Inflammatory macrophage (primary cell): Measurements from ENCODE around the gene ARHGAP45.
"Not testable (repeated sequence)": the region's sequence is repeated elsewhere in the genome, so short reads cannot be mapped to it uniquely, and the experiment has no call there.

Experiments used
- DNase-seq, 2 donors: peaks; one replicate each; pipeline ENCODE4 v3.0.0-alpha.2; 2020 to 2022
- total RNA-seq, 18 experiments: gene quantifications; one replicate each; lab custom pipeline; 2026; ENCODE audit warnings: mixed read lengths in 6 of 18, inconsistent platforms in 2 of 18; lab: John Stamatoyannopoulos, UW

ARHGAP45 gene
- 18.4 to 221 (median 121) reads per million in 18 experiments for total RNA-seq

- peak; percentile 61 to 78 for DNase-seq
Observed at GRCh38 chr19:1066748-1067340, at the start of gene ARHGAP45. Gene ARHGAP45, plus strand, starts transcription at chr19:1067167. Its CDS starts 239 bp downstream, at chr19:1067406.

DNA sequence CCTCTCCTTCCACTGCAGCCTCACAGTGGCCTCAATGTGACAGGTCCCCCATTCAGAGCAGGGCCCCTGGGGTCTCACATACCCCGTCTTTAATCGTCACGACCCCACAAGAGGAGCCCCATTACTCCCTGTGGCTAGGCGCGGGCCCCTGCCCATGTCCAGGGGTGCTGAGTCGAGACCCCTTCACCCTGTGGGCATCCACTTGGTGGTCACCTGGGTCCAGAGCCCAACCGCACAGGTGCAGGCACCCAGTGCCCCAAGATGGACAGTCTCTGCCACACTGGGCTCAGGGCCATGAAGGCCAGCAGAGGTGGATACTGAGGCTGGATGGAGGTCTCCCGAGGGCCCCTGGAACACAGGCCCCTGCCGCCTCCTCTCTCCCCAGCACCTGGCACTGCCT lies 49.1 kb upstream of the ARHGAP45 start:
- DNase-seq, result no peak

GRCh38 chr19:1018393-1018792 lies 48.6 kb upstream of the ARHGAP45 start:
- no peak for DNase-seq

DNA sequence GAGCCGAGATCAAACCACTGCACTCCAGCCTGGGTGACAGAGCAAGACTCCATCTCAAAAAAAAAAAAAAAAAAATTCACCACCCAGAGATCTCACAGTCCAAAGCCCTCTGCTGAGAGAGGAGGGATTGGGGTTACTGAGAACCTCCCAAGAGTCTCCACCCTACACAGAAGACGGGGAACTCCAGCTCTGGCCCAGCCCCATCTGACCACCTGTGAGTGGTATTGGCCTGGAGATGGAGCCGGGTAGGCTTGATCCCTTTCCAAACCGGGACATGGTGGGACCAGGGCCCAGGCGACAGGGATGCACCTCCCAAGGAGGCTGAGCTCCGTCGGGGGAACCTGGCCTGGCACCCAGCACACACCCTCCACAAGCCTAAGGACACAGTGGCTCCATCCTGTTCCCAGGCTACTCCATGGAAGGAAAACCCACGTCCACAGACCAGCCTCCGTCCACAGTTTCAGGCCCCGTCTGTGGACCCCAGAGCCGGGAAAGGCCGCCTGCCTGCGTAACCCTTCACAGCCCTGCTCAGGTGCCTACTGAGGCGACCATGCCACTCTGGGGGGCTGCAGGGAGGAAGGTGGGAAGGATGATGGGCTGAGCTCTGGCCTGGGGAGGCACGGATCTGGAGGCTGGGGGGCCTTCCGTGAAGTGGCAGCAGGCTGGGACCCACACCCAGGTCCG lies 47.9 kb upstream of the ARHGAP45 start:
- no peak for DNase-seq

DNA sequence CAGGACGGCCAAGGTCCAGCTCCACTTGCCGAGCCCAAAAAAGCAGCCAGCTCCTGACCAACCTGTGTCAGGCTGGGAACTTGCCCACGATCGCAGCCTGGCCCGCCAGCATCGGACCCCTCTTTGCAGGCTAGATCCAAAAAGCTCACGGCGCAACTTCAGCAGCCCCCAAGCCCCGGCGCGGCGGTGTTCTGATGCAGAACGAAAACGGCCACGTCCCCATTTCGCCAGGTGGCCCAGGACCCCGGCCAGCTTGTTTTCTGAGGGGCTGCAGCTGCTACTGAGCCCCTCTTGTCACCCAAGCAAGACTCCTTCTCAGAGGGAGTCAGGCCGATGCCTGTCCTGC lies 47.4 kb upstream of the ARHGAP45 start:
- no peak for DNase-seq

DNA sequence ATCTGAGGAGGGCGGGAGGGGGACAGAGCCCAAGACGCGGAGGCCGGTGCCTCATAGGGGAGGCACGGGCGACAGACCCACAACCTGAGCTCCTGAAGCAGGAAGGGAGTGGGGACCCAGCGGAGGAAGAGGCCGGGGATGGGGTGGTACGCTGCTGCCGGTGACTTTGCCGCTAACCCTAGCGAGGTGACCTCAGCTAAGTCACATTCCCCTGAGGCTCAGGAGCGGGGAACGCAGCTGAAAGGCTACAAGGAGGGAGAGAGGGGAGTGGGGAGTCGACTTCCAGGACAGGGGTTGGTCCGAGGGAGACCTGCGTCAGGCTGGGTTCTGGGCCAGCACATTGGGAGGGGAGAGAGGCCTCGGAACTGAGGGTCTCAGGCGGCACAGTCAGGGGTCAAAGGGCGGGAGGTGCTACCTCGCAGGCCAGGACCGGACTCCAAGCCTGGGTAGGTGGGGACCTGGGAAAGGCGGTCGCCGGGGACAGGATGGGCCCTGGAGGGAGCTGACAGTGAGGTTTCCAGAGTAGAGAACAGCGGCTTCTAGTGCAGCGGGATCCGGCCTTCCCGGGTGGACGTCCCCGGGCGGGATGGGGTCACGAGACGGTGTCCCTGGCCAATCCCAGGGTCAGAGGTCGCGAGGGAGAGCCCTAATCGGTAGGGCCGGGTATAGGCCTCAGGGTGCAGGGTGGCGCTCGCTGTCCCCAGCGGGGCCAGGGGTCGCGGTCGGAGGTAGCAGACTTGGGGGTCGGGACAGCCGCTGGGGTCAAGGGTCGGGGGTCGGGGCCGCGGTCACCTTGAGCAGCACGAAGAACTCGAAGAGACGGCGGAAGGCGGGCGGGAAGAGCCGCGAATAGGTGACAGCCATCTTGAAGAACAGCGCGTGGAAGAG lies 46.7 kb upstream of the ARHGAP45 start:
- peak in 1 of 2 donors; percentile 41 for DNase-seq

GRCh38 chr19:1020868-1021425 lies 46.0 kb upstream of the ARHGAP45 start, which contains the start of gene TMEM259:
Gene TMEM259, minus strand, starts transcription at chr19:1021123. Its CDS starts 127 bp downstream, at chr19:1020996.
- peak; percentile 97 to 98 for DNase-seq

GRCh38 chr19:1023883-1024188 lies 43.1 kb upstream of the ARHGAP45 start:
- DNase-seq, result not testable (repeated sequence)

GRCh38 chr19:1025080-1025479 lies 41.9 kb upstream of the ARHGAP45 start:
- DNase-seq, result not testable (repeated sequence)

DNA sequence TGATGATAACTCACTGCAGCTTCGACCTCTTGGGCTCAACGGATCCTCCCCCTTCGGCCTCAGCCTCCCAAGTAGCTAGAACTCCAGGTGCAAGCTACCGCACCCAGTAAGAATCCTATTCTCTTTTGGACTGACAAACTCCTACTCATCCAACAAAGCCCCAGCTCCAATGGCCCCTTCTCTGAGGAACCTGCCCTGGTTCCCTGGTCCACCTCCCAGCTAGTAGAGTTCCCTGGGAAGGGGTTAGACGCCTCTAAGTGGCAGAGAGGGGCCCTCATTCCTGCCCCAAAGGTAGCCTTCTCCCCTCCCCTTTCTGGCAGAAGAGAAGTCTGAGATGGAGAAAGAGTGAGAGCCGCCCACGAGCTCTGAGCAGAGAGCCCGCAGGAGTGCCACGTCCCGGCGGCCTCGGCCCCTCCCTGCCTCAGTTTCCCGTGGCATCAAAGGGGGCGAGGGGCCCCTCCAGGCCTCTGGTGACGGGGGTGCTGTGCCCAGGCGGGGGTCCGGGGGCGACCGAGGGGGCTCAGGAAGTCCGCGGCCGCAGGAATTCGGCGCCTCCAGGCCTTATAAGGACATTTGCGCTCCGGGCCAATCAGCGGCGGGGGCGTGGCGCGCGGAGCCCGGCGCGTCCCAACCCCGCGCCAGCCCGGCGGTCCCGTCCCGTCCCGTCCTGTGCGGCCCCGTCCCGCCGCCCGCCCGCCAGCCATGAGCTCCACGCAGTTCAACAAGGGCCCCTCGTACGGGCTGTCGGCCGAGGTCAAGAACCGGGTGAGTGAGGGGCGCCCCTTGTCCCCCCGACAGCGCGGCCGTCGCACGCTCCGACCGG lies 40.8 kb upstream of the ARHGAP45 start, which contains the start of gene CNN2:
TSS of gene CNN2 (plus strand) at position 649 of the 823 bp plus-strand sequence. CDS start at position 703, 54 bp downstream.
- DNase-seq, result peak; percentile 69 to 82

DNA sequence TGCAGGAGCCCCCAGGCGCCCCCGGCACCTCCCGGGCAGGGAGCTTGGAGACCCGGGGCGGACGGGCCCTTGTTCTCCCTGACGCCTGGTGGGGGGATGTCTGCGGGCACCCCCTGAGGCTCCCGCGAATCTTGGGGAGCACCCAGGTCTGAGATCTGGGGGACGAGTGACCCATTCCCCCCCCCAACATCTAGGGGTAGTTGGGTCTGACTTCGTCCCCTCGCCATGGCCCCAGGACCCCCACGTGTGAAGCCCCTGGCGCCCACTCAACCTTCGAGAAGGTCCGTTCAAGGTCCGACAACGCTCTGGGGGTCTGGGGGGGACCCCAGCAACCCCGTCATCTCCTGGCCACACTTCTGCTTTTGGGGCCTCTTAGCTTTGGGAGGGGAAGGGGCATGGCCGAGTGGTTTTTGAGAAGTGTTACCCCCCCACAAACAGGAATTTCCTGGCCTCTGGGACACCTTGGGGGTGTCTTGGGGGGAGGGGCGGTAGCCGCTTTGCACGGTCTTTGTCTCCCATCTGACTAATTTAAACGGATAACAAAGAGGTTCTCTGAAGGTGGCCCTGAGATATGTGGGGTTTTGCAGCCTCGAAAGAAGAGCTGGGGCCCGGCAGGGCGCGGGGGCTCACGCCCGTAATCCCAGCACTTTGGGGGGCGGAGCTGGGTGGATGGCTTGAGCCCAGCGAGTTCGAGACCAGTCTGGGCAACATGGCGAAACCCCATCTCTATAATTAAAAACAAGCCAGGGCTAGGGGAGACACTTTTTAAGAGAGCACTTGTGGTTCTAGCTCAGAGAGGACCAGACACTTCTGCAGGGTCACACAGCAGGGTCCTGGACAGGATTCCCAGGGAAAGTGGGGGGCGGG lies 40.0 kb upstream of the ARHGAP45 start:
- peak; percentile 22 to 28 for DNase-seq

DNA sequence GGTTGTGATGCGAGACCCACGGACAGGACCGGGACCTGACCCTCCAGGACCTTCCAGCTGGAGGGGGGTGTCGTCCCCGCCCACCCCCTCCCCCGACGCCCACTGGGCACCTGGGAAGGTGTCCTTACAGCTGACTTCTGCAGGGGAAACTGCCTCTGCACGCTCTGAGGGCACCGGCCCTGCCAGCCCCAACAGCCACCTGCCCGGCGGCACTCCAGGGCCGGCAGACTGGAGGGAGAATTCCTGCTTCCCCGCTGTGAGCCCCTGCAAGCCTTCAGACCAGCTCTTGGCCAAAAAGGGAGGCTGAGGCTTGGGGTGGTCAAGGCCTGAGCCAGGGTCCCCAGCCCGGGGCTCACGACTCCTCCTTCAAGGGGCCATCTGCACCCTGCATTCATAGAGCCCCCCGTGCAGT lies 39.3 kb upstream of the ARHGAP45 start:
- DNase-seq, result no peak

- DNase-seq, result peak; percentile 27 to 42
Observed at GRCh38 chr19:1028062-1028926, 38.7 kb upstream of the ARHGAP45 start.

DNA sequence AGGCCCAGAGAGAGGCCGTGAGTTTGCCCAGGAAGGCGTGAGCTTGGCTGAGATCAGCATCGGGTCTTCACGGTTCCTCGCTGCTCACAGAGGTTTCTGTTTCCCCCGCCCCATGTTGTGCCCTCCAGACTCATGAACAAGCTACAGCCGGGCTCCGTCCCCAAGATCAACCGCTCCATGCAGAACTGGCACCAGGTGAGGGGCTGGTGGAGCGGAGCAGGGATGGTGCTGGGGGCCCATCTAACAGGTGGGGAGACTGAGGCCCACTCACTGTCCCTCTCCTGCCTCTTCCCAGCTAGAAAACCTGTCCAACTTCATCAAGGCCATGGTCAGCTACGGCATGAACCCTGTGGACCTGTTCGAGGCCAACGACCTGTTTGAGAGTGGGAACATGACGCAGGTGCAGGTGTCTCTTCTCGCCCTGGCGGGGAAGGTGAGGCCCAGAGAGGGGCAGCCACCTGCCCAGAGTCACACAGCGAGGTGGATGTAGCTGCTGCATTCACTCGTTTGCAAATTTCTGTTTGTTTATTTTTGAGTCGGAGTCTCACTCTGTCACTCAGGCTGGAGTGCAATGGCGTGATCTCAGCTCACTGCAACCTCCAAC lies 34.6 kb upstream of the ARHGAP45 start:
- no peak for DNase-seq

DNA sequence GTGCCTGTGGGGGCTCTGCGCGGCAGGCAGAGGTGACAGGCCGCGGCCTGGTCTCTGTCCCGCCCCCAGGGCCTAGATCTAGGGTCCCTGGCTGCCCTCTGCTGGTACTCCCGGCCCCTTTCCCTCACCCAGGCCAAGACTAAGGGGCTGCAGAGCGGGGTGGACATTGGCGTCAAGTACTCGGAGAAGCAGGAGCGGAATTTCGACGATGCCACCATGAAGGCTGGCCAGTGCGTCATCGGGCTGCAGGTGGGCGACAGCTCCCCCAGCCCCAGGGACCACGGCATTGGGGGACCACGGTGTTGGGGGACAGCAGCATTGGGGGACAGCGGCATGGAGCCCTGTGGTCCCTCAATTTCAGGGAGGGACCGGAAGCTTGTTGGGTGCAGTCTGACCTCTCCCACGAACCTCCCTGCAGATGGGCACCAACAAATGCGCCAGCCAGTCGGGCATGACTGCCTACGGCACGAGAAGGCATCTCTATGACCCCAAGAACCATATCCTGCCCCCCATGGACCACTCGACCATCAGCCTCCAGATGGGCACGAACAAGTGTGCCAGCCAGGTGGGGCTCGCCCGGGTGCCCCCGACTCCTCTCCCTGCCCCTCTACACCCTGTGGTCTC lies 30.9 kb upstream of the ARHGAP45 start:
- no peak for DNase-seq

DNA sequence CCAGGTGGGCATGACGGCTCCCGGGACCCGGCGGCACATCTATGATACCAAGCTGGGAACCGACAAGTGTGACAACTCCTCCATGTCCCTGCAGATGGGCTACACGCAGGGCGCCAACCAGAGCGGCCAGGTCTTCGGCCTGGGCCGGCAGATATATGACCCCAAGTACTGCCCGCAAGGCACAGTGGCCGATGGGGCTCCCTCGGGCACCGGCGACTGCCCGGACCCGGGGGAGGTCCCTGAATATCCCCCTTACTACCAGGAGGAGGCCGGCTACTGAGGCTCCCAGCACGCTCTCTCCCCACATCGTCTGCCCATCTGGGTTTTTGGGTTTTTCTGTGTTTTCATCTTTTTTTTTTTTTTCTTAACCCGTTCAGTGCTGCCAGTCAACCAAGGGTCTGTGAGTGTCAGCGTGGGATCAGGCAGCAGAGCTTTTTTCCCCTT lies 29.3 kb upstream of the ARHGAP45 start:
- no peak for DNase-seq

DNA sequence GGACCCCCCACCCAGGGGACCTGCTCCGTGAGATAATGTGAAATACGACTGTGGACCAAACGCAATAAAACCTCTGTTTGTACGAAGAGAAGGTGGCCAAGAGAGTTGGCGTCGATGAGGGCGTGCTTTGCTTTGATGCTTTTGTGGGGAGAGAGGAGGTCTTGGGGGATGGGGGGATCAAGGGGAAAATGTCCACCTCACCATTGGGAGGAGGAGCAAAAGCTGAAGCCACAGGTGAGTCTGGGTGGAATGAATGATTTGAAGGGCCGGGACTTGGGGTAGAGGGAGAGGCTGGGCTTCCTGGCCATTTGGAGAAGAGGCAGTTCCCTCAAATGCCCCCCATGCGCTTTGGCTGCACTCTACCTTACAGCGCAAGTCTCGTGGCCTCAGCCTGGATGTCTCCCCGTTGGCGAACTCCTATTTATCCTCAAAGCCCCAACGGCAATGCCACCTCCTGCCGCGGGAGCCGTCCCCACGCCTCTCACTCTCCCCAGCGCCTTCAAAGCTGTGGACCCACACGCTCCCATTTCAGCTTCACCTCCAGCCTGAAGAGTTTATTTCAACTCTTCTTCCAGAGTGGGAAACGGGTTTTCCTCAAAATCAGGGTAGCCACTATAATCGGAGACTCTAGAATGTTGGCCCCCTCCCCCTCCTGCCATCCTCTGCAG lies 27.9 kb upstream of the ARHGAP45 start:
- no peak for DNase-seq
